GM21360 (cell line): ENCODE results near the gene C3orf33.

Source experiments
- ATAC-seq: cut with Tn5 transposase; IDR thresholded peaks from one replicate; pipeline ENCODE4 v1.9.1; 2021; ENCODE audit warnings: mild to moderate bottlenecking, moderate library complexity; ENCODE audit not compliant: unreplicated experiment

The C3orf33 gene

DNA sequence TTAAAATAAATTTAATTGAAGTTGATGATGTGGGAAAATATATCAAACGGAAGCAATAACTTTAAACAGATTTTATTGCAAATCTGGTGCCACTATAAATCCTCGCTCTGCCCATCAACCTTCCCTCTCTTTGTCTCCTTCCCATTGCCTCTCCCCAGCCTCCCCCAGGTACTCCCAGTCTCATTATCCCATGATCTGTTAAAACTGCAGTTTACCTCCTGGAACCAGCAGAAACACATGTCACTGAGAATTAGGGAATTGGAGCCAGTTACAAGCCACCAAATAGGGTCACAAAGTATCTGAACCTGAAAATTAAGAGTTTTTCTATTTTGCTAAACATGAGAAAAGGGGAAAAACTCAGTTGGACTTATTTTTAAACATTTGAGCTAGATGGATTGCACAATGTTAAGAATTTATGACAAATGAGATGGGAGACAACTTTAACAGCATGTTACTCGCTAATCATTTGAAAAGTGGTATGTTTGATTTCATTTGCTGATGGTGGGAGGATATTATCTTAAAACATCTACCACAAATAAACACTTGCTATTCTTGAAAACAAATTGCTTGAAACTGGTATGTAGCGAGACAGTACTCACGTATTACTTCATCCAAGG is 63.6 kb downstream of the C3orf33 start:
- no peak for ATAC-seq

DNA sequence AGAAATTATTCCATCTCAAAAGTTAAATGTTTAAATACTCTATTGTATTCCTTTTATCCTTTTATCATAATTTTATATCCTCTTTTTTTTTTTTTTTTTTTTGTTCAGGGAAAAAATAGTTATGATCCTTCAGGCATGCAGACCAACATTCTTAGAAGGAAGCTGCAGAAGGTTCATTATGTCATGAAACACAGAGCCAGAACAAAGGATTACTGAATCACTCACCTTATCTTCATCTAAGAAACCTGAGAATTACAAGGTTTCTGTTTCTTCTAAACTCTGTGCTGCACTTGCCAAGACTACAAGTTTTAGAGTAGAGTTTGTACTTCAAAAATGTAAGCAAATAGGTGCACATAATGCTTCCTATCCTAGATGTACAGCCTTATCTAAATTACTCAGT is 64.5 kb downstream of the C3orf33 start:
- ATAC-seq = no peak

DNA sequence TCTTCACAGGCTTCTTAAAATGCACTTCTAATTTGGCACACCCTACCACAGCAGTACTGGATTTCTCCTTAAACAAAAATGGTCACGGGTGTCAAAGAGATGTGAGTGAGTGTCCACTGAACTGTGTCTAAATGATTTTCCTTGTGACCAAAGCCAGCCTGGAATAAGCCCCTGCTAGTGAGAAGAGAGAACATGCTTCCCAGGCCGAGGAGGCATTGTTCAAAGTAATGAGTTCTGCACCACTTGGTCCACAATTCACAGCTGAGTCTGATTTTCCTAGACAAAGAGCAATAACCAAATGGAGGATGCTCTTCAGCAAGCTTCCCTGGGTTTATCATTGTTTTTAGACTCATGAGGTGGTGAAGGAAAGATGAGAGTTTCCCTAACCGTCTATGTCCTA is 65.0 kb downstream of the C3orf33 start:
- no peak for ATAC-seq

DNA sequence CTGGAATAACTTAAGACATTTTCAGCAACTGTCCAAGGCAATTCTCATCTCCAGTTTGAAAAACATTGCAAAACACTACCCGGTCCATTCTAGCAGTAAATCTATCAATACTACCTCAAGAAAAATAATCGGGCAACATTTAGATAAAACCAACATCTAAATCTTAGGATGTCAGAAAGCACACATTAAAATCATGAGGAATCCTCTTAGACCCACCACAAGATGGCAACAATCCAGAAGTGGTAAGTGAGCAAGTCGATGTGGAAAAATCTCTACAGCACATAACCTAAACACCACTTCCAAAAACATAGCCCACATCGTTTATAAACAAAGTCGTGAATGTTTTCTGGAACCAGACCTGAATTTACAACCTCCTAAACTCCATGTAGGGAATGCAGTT is 66.9 kb downstream of the C3orf33 start:
- no peak for ATAC-seq

DNA sequence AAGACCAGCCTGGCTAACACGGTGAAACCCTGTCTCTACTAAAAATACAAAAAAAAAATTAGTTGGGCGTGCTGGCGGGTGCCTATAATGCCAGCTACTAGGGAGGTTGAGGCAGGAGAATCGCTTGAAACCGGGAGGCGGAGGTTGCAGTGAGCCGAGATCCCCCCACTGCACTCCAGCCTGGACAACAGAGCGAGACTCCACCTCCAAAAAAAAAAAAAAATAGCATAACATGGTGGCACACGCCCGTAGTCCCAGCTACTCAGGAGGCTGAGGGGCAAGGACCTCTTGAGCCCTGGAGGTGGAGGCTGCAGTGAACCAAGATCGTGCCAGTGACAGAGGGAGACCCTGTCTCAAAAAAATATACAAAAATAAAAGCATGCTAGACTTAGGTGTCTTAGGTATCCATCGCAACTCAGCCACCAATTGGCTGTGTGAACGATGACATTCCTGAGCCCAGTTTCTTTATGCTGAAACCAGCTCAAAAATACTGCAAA is 67.5 kb downstream of the C3orf33 start:
- ATAC-seq = no peak

DNA sequence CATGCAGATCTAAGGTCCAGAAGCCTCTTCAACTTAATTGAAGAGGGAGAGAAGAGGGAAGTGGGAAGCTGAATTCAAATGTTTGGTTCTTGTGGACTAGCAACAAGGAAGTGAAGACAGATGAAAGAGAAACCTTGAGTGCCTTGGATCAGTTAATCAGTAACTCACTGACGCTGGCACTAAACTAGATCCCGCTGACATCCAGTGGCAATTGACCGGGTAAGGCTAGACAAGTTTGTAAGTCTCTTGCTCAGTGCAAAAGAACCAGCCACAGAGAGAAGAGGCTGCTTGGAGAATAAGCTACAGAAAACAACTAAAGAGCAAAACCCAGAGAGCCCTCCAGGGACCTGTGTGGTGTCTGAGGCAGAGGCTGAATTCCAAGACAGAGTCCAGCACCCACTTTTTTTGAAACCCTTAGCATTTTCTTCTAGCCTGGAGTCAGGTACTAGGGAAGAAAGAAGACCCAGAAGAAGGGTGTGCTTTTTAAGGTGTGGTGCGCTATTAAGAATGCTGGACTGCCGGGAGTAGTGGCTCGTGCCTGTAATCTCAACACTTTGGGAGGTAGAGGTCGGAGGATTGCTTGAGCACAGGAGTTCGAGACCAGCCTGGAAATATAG is 68.1 kb downstream of the C3orf33 start:
- no peak for ATAC-seq

DNA sequence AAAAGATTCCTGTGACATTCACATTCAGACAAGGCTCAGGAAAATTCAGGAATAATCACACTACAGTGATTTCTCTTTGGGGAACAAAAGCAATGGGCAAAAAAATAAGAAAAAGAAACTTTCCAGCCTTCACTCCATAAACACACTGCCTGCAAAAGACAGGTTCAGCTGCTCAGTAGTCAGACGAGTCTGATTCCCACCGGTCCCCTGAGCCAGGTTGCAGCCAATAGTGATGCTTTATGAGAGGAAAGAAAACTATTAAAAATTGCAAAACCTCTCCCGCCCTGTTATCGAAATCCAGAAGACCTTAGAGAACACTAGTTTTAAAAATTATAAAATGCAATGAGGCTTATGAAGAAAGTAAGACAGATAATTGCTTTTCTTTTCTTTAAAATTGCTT is 69.7 kb downstream of the C3orf33 start:
- no peak for ATAC-seq

DNA sequence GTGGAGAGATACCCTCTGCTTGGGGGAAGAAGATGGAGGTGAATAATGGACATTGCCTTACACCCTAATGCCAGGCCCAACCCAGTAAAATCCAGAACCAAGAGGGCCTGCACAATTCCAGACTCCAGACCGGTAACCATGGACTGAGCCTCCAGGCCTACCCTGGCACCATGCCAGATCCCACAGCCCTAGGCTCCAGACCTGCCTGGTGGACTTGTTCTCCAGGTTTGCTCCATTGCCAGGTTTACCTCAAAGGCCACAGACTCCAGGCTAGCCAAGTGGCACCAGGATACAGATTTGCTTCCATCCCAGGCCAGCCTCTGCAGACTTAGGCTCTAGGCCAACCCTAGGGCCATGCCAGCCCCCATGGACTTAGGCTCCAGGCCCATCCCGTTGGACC is 75.2 kb downstream of the C3orf33 start:
- no peak for ATAC-seq

DNA sequence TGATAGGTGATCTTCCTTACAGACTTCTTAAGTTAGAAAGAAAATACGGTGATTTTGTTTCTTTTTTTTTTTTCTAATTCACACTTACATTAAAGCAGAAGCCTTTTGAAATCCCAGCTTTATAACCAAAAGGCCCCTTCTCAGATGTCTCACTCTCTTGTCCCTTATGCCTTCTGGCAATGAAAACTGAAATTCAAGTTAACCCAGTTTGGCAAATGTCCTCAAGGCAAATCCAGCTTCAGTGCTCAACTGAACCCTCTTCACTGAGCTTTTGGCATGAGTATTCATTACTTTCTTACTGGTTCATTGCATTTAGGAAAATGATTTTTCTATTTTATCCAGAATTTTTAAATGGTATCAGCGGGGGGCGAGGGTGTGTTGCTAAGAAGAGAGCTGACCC is 78.2 kb downstream of the C3orf33 start:
- no peak for ATAC-seq

DNA sequence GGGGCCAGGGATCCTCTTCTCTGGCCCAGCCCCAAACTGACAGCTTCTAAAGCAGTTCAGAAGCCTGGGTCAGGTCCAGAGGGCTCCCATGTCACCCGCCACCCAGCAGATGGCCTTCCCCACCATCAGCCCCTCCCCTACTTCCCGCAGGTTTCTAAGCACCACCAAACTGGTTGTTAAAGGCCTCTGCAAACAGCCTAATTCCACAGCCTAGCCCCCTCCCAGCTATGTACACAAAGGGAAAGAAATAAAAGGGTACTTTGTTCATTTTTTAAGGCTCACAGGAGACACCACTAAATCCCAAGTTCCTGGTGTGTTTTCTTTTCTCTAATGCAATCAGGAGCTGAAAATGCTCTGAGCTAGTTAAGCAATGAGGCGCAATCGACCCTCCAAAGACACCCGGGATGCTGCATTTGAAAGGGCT is 91.8 kb downstream of the C3orf33 start:
- no peak for ATAC-seq
